Psoas muscle (tissue), 7 donors: ENCODE results near the gene OR10G4. TPM values are rescaled to one million over a fixed set of nuclear protein-coding genes. Genes with fewer than 3 reads are reported as not detected.

Experiments used
- polyA plus RNA-seq, 3 donors: library from polyadenylated mRNA; stranded (reverse); fragments of 200-250 nt; gene quantifications; one replicate each; pipeline ENCODE4 v1.2.3, GENCODE V29; 2013
- total RNA-seq, 4 donors: library from RNA; stranded (reverse); fragmentation: NEBNext Ultra II Directional in 2 of 4; extraction: Animal tissue kit (Norgen Biotek cat#: 25700) in 2 of 4; gene quantifications; one replicate each; pipeline versions ENCODE4 v1.2.1 to v1.2.4, GENCODE V29; 2021 to 2023
- donor health status: healthy with polysubstance abuse.
- donor health status: DM: no; HTN: no; CAD: no; lungs with moderate emphysema.
- donor health status: Bipolar disorder and iron deficiency.
- donor health status: healthy.
- donor health status: DM: no; HTN: no; CAD: no.
- donor health status: DM: no; HTN: no; CAD: no.
- donor health status: DM: yes; HTN: yes; CAD: no.

OR10G4 gene
- total and polyA plus RNA-seq, 7 donors: not detected

Other genes starting within 250 kb of the OR10G4 start
- gene OR6M1, start 206.6 kb upstream of the OR10G4 start, total RNA-seq: not detected
- gene OR6M1, start 206.6 kb upstream of the OR10G4 start, polyA plus RNA-seq: not detected
- gene TMEM225, start 127.3 kb upstream of the OR10G4 start, total RNA-seq: not detected
- not detected for gene TMEM225, start 127.3 kb upstream of the OR10G4 start, polyA plus RNA-seq
- gene OR8D4, start 110.8 kb upstream of the OR10G4 start, total RNA-seq: not detected
- gene OR8D4, start 110.8 kb upstream of the OR10G4 start, polyA plus RNA-seq: not detected
- gene OR4D5, start 73.4 kb upstream of the OR10G4 start, total RNA-seq: not detected
- not detected for gene OR4D5, start 73.4 kb upstream of the OR10G4 start, polyA plus RNA-seq
- not detected for gene OR6T1, start 69.2 kb upstream of the OR10G4 start, total RNA-seq
- not detected for gene OR6T1, start 69.2 kb upstream of the OR10G4 start, polyA plus RNA-seq
- gene OR10S1, start 35.2 kb upstream of the OR10G4 start, total RNA-seq: not detected
- gene OR10S1, start 35.2 kb upstream of the OR10G4 start, polyA plus RNA-seq: not detected
- not detected for gene OR10G6, start 17.8 kb upstream of the OR10G4 start, total RNA-seq
- gene OR10G6, start 17.8 kb upstream of the OR10G4 start, polyA plus RNA-seq: not detected
- not detected for gene OR10G9, start 10.0 kb downstream of the OR10G4 start, total RNA-seq
- gene OR10G9, start 10.0 kb downstream of the OR10G4 start, polyA plus RNA-seq: not detected
- not detected for gene OR10G8, start 13.8 kb downstream of the OR10G4 start, total RNA-seq
- gene OR10G8, start 13.8 kb downstream of the OR10G4 start, polyA plus RNA-seq: not detected
- not detected for gene OR10G7, start 28.3 kb downstream of the OR10G4 start, total RNA-seq
- gene OR10G7, start 28.3 kb downstream of the OR10G4 start, polyA plus RNA-seq: not detected
- gene VWA5A, start 102.5 kb downstream of the OR10G4 start, total RNA-seq: 1 to 10 TPM; 3.4 to 6.7 (median 4.8) TPM
- 1 to 10 TPM; 1.2 to 2.0 (median 1.3) TPM for gene VWA5A, start 102.5 kb downstream of the OR10G4 start, polyA plus RNA-seq
- gene OR10D3, start 170.3 kb downstream of the OR10G4 start, total RNA-seq: not detected
- gene OR10D3, start 170.3 kb downstream of the OR10G4 start, polyA plus RNA-seq: not detected
- gene OR8G1, start 228.1 kb downstream of the OR10G4 start, total RNA-seq: not detected
- gene OR8G1, start 228.1 kb downstream of the OR10G4 start, polyA plus RNA-seq: not detected
- gene OR8G5, start 243.4 kb downstream of the OR10G4 start, total RNA-seq: not detected
- not detected for gene OR8G5, start 243.4 kb downstream of the OR10G4 start, polyA plus RNA-seq